ENCODE measurements around the gene RAB9A.

GRCh38 chrX:13748486-13748885 lies 59.6 kb downstream of the RAB9A start:
- TF ChIP-seq TCF4 (CRISPR knock-in tag; IDR thresholded peaks at IDR 0.05; ENCODE audit: borderline replicate concordance), result no peak
- no peak for TF ChIP-seq ZNF8 (CRISPR knock-in tag; IDR thresholded peaks at IDR 0.05)
- no peak for TF ChIP-seq ZNF70 (CRISPR knock-in tag; IDR thresholded peaks at IDR 0.05)
- no peak for TF ChIP-seq ZFP3 (CRISPR knock-in tag; IDR thresholded peaks at IDR 0.05)
- TF ChIP-seq CSDC2 (CRISPR knock-in tag; IDR thresholded peaks at IDR 0.05), result no peak
- no peak for TF ChIP-seq ZFP30 (CRISPR knock-in tag; IDR thresholded peaks at IDR 0.05)
- no peak for TF ChIP-seq CREB5 (CRISPR knock-in tag; IDR thresholded peaks at IDR 0.05; ENCODE audit: low read depth)
- no peak for TF ChIP-seq TOX (CRISPR knock-in tag; IDR thresholded peaks at IDR 0.05; ENCODE audit: borderline replicate concordance)
- TF ChIP-seq ARNTL (CRISPR knock-in tag; IDR thresholded peaks at IDR 0.05; ENCODE audit: borderline replicate concordance, low read depth), result no peak
- TF ChIP-seq, protein P1, sequence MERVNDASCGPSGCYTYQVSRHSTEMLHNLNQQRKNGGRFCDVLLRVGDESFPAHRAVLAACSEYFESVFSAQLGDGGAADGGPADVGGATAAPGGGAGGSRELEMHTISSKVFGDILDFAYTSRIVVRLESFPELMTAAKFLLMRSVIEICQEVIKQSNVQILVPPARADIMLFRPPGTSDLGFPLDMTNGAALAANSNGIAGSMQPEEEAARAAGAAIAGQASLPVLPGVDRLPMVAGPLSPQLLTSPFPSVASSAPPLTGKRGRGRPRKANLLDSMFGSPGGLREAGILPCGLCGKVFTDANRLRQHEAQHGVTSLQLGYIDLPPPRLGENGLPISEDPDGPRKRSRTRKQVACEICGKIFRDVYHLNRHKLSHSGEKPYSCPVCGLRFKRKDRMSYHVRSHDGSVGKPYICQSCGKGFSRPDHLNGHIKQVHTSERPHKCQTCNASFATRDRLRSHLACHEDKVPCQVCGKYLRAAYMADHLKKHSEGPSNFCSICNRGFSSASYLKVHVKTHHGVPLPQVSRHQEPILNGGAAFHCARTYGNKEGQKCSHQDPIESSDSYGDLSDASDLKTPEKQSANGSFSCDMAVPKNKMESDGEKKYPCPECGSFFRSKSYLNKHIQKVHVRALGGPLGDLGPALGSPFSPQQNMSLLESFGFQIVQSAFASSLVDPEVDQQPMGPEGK (CRISPR knock-in tag; IDR thresholded peaks at IDR 0.05; ENCODE audit: borderline replicate concordance), result no peak
- no peak for TF ChIP-seq OSR1 (CRISPR knock-in tag; IDR thresholded peaks at IDR 0.05)
- no peak for TF ChIP-seq RARB (CRISPR knock-in tag; IDR thresholded peaks at IDR 0.05)
- no peak for TF ChIP-seq CSRNP3 (CRISPR knock-in tag; IDR thresholded peaks at IDR 0.05)
- TF ChIP-seq ISL1 (CRISPR knock-in tag; IDR thresholded peaks at IDR 0.05), result no peak

Data from SK-N-SH treated with all-trans-retinoic acid at 6 μM for 48 hours (cell line).